ENCODE data around the gene LAPTM4A. TPM values are rescaled to one million over a fixed set of nuclear protein-coding genes. Genes with fewer than 3 reads are reported as not detected.

Gene LAPTM4A
- total and polyA plus RNA-seq, 10 of the 15 experiments (the other 5 are each of a cell fraction or from before 2014, with no cell fraction given): 17.8 to 107 (median 45.8) TPM

DNA sequence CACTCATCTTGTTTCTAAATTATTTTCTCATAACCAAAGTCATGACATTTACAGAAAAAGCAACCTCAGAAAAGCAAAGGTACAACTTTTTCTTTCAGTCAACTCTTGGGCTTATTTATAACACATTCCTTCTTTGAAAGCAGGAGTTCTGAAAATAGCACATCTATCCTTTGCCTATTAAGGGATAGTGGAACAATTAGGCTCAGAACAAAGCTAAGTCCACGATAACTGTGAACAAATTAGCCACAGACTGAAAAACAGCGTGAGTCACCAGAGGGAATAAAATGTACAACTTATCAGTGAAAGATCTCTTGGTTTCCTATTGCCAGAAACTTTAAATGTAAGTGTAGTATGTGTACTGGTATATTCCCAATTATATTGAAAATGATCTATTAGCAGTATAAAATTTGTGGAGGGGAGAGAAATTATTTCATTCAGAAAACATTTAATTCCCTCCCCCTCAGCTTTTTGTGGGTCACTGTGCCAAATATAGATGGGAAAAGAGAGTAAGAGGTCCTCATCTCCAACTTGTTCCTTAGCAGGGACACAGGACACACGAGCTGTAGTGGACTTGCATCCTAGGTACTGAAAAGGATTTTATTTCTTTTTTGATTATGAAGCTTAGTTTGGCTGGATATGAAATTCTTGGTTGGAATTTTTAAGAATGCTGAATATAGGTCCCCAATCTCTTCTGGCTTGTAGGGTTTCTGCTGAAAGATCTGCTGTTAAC lies 23.6 kb downstream of the LAPTM4A start (continued):
- TF ChIP-seq, protein P1, sequence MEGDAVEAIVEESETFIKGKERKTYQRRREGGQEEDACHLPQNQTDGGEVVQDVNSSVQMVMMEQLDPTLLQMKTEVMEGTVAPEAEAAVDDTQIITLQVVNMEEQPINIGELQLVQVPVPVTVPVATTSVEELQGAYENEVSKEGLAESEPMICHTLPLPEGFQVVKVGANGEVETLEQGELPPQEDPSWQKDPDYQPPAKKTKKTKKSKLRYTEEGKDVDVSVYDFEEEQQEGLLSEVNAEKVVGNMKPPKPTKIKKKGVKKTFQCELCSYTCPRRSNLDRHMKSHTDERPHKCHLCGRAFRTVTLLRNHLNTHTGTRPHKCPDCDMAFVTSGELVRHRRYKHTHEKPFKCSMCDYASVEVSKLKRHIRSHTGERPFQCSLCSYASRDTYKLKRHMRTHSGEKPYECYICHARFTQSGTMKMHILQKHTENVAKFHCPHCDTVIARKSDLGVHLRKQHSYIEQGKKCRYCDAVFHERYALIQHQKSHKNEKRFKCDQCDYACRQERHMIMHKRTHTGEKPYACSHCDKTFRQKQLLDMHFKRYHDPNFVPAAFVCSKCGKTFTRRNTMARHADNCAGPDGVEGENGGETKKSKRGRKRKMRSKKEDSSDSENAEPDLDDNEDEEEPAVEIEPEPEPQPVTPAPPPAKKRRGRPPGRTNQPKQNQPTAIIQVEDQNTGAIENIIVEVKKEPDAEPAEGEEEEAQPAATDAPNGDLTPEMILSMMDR (IDR thresholded peaks at IDR 0.05 in 2 of 3, conservative IDR thresholded peaks at IDR 0.05 in 1 of 3; ENCODE audit: control insufficient read depth in 2 of 3, extremely low read depth in 1 of 3, insufficient read depth in 1 of 3, low read depth in 3 of 3, low read length in 3 of 3): no peak
- TF ChIP-seq NFYB (IDR thresholded peaks at IDR 0.05; ENCODE audit: insufficient read depth, low read depth, low read length) (no peak), MXI1 (IDR thresholded peaks at IDR 0.05; ENCODE audit: low read depth, low read length) (no peak), ZZZ3 (IDR thresholded peaks at IDR 0.05; ENCODE audit: control insufficient read depth, insufficient read length, low read depth) (no peak), ATF7 (IDR thresholded peaks at IDR 0.05; ENCODE audit: low read depth) (no peak), HDAC2 (IDR thresholded peaks at IDR 0.05) (no peak), RCOR1 (conservative IDR thresholded peaks at IDR 0.05; ENCODE audit: low read depth, low read length) (no peak)

DNA sequence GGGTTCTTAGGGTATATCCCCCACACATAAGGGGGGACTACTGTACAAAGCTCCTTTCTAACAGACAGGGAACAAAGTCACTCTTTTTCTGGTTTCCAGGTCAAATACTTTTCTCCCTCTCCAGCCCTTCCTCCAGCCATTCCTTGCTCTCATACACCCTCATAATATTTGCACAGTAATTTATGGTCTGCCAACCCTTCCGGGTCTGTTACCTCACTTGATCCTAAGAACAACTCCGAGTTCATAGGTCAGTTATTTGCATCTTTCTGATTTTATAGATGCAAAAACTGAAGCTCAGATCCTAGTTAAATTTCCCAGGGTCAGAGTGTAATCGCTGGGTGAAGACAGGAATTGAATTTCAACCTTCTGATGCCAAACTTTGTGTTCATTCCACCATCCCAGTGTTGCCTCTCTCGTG lies 24.2 kb downstream of the LAPTM4A start:
- Histone ChIP-seq H3K9me3 (replicated peaks; ENCODE audit: control insufficient read depth, insufficient read depth, low read length) (no peaks in the 10 kb centered on the region; the same call in 1 of the 3 replicates), H3K36me3 (ENCODE audit: control insufficient read depth in 2 of 2, insufficient read depth in 2 of 2, low read length in 1 of 2) (no peaks in the 10 kb centered on the region; a peak in 2 of 4 replicates), H3K27me3 (replicated peaks in 1 of 2; ENCODE audit: control insufficient read depth in 2 of 2, insufficient read depth in 2 of 2, low read length in 1 of 2) (no peaks in the 10 kb centered on the region), H3K27ac (ENCODE audit: control insufficient read depth, insufficient read depth) (no peak overlapping the region), H3K4me2 (ENCODE audit: control insufficient read depth, insufficient read depth) (no peak overlapping the region), H2AFZ (ENCODE audit: control insufficient read depth, low read depth, low read length) (no peak overlapping the region), H3K79me2 (ENCODE audit: control insufficient read depth, insufficient read depth, low read length) (no peaks in the 10 kb centered on the region), H3K4me3 (no peak overlapping the region), H3K9ac (ENCODE audit: control insufficient read depth, insufficient read depth, low read length) (no peak overlapping the region), H4K20me1 (ENCODE audit: control insufficient read depth, insufficient read depth) (no peaks in the 10 kb centered on the region), H3K4me1 (ENCODE audit: control insufficient read depth, insufficient read depth, low read length) (no peaks in the 10 kb centered on the region)
- intact Hi-C loops (cut with micrococcal nuclease; ENCODE audit: unreplicated experiment) (no loop called here), in situ Hi-C loops (cut with MboI) (no loop called here)
- no TSS peak for BruUV-seq (replicated peaks)
- no peak for DNase-seq (ENCODE audit: low read depth, low spot score)
- ChIA-PET CTCF (interaction anchor here (0.5 to 2.5 kb wide), 3 partner anchors 10 to 16 kb away, joined by 3 to 12 read pairs (median 3); no protein-coding TSS in a partner anchor), POLR2A (no interaction called here), SMC1A (ENCODE audit: uncharacterized antibody, unreplicated experiment) (interaction anchor here (1.8 to 2.0 kb wide), 2 partner anchors 12 to 30 kb away, joined by 5 to 7 read pairs; no protein-coding TSS in a partner anchor), RAD21 (ENCODE audit: unreplicated experiment) (interaction anchor here (1.3 kb wide), 1 partner anchor 12 kb away, joined by 4 read pairs; no protein-coding TSS in a partner anchor)
- WGBS (ENCODE audit: insufficient coverage, insufficient replicate concordance, low lambda C conversion rate, missing lambda C conversion rate): 83% methylated on average over 4 of the region's 4 CpGs
- no peak for FAIRE-seq
- no peak; the same call in 2 of the 3 replicates for ATAC-seq
- TF ChIP-seq KDM1A (IDR thresholded peaks at IDR 0.05; ENCODE audit: borderline replicate concordance) (no peak), PAX5 (IDR thresholded peaks at IDR 0.05; ENCODE audit: borderline replicate concordance, low read depth, low read length) (no peak), POLR2AphosphoS5 (IDR thresholded peaks at IDR 0.05; ENCODE audit: low read length) (no peak)
- TF ChIP-seq, protein P2, sequence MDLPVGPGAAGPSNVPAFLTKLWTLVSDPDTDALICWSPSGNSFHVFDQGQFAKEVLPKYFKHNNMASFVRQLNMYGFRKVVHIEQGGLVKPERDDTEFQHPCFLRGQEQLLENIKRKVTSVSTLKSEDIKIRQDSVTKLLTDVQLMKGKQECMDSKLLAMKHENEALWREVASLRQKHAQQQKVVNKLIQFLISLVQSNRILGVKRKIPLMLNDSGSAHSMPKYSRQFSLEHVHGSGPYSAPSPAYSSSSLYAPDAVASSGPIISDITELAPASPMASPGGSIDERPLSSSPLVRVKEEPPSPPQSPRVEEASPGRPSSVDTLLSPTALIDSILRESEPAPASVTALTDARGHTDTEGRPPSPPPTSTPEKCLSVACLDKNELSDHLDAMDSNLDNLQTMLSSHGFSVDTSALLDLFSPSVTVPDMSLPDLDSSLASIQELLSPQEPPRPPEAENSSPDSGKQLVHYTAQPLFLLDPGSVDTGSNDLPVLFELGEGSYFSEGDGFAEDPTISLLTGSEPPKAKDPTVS (IDR thresholded peaks at IDR 0.05; ENCODE audit: low read depth, low read length): no peak
- TF ChIP-seq, protein P3, sequence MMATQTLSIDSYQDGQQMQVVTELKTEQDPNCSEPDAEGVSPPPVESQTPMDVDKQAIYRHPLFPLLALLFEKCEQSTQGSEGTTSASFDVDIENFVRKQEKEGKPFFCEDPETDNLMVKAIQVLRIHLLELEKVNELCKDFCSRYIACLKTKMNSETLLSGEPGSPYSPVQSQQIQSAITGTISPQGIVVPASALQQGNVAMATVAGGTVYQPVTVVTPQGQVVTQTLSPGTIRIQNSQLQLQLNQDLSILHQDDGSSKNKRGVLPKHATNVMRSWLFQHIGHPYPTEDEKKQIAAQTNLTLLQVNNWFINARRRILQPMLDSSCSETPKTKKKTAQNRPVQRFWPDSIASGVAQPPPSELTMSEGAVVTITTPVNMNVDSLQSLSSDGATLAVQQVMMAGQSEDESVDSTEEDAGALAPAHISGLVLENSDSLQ (IDR thresholded peaks at IDR 0.05): no peak
